Measurements from ENCODE around the gene TMEM30A.

The TMEM30A gene

DNA sequence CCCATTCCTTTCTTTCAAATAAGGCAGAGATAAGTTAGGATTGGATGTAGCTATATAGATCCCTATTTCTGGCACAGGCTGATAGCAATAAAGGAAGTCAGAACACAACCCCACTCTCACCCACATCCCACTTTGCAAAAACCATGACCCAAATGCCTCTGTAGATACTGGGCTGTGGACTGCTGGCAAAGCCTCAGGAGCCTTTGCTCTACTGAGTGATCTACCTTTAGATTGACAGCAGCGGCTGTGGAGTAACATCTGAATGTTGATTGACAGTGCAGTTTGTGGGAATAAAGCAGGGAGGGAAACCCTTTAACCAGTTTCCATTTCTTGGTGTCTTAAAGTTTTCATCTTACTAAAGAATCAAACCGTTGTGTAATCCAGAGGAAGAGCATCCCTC lies 6.7 kb upstream of the TMEM30A start:
- DNase-seq = no peak

DNA sequence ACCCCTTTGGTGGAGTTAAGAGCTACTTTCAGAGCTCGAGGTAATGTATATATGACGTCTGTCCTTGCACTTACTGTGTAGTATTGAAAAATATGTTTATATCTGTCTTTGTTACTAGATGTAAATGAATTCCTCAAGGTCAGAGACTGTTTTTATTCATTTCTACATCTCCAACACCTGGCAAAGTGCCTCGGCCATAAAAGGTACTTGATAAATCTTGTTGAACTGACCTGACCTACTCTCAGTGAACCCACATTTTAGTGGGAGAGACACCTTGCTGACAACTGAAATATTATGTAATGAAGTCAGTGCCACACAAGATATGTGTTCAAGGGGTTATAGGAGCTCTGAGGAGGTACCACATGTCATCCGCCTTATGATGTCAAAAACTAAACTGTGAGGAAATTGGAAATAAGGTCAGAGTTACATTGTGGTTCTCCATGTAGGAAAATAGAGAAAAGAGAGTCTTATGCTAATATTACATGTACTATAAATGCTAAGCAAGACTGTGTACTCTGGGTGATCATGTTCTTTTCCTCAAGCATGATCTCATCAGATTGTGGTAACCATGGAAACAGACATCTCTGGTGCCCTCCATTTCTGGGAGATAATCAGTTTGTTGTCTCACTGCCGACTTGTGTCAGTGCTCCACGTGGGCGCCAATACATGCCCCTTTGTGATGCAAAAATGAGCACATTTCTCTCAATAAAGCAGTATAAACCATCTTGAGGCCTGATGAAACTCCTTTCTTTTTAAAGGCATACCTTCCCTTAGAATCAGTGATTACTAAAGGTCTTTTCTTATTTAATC lies 5.7 kb upstream of the TMEM30A start:
- DNase-seq = no peak

DNA sequence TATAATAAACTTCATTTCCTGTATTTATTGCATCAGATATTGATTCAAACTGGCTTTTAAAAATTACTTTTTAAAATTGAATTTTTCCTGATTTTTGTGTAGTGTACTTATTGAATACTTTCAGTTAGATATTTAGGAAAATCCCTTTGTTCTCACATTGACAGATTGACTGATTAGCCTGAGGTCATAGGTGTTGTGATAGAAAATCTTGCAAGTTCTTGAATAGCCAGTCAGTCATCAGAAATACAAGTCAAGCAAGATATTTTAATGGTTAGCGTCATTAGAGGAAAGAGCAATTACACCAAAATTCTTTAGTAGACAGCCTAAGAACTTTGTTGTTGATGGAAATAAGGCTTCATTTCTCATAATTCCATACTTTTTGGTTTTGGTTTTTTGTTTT lies 3.4 kb upstream of the TMEM30A start:
- DNase-seq = no peak

DNA sequence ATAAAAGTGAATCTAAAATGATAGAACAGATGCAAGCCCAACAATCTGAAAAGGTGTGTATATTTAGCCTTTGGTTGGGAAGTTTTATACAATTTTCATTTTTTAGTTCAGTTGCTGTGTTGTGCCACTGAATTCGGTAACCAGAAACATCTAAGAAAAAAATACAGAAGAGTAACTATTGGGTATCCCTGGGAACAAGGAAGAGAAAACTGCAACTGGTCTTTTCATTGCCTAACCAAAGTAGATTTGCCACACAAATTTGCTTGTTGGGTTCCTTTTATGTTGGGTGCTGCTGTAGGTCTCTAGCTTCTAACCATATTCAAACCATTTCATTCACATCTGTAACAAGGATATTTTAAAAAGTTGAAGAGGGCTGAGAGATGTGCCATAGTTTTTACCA lies 2.8 kb upstream of the TMEM30A start:
- DNase-seq = no peak

DNA sequence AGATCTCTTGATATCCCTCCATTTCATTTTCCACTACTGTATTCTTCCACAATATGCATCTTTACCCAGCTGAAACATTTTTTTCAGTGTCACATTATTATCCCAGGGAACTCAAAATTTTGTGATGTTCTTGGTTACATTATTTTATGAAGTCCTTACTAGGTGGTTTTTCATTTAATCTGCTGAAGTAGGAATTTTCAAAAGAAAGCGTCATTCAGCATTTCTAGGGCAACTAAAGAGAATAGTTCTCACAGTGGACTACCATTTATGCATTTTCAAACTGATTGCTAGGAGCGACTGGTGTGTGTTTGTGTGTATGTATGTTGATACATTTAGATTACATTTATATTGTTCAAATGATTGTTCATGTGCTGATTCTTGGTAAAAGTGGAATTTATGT lies 2.4 kb upstream of the TMEM30A start:
- DNase-seq = no peak

DNA sequence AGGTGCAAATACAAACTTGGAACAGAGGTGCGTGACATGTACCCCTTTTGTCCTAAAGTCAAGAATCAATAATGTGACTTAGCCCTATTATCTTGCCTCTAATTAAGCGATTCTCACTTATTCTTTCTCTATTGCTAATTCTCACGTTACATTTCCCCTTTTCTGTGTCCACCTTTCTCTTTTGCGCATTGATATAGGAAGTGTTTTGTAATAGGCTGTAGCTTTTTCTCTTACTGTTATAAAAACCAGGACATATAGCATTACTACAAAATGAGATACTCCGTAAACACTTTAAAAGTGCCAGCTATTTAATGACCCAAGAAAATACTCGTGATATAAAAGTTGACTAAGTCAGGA lies 669 bp upstream of the TMEM30A start:
- peak; percentile 67 for DNase-seq

DNA sequence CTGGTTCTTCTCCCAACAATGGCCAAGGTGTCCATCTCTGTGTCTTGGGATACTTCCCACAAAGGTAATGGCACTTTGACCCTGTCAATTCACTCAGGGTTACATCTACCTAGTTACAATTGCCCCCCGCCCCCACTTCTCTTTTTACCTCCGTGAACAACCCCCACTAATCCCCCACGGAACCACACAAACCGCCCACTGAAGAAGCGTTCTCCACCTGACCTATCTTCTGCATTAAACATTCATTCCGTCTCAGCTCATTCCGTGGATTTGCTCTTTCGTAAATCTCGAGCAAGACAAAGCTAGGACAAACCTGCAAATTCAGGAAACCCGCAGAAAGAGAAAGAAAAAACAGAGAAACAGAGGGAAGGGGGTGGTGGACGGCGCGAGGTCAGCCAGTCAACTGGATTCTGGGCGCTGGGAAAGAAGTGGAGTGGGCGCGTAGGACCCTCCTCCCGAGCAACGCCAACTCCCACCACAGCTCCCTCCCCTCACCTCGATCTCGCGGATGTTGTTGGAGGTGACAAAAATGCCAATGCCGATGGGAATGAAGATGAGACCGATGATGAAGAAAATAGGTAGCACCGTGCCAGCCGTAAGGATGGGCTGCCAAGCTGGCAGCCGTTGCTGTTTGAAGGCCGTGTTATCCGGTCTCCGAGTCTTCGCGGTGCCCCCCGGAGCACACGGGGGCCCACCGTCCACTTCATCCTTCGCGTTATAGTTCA lies 523 bp downstream of the TMEM30A start:
- DNase-seq = peak; percentile 50

DNA sequence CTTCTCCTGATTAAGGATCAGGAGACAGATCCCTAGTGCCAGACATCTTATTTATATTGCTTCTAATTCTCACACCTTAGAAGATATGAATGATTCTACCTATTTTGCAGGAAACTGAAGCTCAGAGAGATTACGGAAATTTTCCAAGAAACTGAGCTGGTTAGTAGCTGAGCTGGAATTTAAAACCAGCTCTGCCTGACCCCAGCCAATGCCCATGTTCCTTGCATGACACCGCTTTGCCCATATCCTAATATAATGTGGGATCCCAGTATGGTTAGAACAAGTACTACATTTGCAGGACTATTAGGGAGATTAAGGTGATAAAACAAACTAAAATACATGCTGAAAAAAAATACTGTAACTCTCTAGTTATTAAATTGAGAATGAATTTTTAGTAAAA lies 1.9 kb downstream of the TMEM30A start:
- DNase-seq = no peak

DNA sequence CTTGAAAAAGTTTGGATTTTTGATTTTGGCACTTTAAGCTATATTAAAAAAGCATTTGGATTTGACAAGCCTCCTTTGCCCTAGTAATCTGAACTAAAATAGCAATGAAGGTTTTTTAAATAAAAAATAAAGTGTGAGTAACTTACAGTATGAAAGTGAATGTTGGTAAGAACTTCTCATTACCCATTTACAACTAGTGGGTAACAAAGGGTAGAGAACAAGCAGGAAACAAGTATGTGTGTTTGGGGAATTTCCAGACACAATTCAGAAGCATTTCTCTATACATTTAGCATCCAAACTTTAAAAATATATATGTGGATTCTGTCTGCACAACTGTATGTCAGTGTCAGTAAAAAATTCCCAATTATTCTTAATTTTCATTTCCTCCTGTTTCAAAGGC lies 2.9 kb downstream of the TMEM30A start:
- no peak for DNase-seq

DNA sequence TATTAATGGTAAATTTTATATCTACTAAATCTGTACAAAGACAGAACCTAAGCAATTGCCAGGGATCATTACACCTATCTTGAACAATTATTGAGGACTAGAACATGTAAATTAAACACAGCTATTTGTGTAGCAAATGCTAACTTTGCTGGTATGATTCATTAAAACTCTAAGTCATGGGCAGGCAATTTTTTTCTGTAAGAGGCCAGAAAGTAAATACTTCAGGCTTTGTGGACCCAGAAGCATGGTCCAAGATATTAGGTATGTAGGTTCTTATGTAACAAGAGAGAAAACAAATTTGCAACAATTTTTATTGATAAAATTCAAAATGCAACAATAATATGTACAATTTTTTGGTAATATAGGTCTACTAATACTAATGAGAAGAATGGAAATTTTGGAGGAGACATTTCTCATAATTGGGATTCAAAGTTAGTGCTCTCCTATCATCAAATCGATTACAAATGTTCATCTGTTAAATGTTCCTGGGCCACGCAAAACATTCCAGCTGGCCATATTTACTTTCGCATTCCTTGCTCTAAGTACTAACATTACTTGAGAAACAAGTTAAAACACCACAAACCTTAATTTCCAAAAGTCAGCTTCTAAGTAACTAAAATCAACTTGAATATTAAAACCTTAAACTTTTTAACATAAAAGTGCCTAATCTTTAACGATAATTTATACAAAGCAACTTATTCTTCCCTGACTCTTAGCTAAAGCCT lies 4.3 kb downstream of the TMEM30A start:
- no peak for DNase-seq

DNA sequence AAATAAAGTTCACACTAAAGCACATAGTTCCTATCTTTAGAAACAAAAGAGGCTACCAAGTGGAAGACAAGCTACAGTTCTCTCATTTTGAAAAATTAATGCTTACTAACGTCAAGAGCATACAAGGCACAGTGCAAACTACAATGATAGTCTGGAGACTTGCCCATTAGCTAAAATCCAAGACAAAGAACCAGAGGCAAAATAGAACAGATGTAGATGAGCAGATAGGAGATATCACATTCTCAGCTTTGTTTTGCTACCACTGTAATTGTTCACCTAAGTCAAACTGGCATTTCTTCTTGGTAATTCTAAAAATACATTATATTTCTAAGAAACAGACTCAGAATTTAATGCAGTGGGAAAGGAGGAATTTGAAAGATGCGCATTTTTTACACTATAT lies 5.2 kb downstream of the TMEM30A start:
- no peak for DNase-seq

DNA sequence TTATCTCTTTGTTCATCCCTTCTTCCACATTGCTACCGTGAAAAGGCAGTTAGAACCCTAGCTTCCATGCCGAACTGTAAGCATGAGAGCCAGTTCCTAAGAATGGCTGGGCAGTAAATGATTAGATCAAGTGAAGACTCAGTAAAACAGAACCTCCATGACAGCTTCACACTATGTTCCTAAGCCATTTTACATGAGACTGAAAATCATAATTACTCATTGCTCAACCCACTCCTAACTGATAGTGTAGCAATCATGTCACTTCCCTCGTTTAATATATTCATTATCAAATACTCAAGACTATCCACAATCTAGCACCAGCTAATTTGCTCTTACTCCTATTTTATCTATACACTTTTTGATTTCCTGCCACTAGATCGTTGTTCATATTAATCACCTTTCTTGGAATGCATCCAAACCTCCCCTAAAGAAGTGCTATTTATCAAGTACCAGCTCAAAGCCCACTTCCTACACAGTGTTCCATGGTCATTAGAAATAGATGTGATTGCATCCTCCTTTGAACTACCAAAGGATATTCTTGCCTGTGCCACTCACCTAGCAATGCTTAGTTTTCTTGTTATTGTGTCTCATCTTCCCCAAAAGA lies 6.0 kb downstream of the TMEM30A start:
- DNase-seq = no peak

DNA sequence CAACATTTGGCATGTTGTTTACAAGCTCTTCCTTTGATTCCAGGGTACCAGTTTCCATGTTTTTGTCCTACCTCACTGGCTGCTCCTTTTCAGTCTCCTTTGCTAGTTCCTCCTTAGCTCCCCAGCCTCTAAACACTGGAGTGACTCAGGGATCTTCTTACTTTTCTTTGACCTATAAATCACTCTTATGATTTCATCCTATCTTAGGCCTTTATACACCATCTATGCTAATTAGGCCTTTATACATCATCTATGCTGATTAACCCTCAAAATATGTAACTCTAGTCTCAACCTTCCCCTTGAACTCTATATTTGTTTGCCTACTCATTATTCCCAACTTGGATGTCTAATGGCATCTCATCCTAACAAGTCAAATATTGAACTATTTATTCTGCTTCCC lies 9.5 kb downstream of the TMEM30A start:
- DNase-seq = no peak

DNA sequence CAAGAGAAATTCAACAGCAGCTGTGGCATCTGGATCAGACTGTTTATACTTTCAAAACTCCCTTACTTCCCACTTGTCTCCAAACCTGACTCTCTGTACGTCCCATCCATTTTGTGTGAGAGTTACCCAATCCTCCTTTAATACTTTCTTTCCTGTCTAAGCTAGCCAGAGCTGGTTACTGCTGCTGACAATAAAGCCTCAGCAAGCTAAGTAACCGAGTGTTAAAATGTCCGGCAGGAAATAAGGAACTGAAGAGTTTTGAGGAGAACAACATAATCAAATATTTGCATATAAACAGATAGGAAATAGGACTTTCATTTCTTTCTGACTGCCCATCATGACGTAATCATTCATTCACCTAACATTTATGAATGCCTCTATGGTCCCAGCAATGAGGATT lies 11.6 kb downstream of the TMEM30A start:
- no peak for DNase-seq

DNA sequence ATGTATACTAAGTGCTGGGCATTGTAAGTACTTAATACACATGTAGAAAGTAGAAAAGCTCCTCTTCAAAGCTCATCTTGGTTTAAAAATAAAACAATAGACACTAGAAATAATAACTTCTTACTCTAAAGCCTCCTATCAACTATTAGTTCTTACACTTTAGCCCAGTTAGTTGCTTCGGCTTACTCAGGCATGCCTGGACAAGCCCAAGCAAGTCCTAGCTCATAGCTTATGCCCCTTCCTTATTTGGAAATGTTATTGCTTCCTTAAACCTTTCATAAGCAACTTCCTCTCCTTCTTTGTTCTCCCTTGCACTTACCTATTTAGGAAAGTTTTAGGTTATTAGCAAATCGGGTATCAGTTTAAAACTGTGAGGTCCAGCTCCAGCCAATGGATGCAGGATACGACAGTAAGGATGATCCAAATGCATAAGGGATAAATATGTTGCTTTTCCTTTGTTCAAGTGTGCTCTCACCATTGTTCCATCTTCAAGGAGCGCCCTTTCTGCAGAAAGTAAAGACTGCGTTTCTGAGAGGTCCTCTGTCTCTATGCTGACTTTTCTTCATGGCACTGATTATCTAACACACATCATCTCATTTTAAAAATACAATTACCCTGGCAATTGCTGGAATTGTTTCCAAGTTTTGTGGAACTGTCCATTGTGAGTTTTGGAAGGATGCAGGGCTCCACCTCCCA lies 12.3 kb downstream of the TMEM30A start:
- DNase-seq = no peak

DNA sequence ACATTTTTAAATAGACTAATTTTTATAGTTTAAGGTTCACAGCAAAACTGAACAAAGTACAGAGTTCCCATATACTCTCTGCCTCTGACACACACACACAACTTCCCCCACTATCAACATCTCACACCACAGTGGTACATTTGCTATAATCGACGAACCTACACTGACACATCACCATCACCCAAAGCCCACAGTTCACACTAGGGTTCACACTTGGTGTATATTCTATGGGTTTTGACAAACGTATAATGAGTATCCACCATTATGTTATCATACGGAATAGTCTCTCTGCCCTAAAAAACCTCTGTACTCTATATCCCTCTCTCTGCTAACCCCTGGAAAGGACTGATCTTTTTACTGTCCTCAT lies 15.6 kb downstream of the TMEM30A start:
- no peak for DNase-seq

DNA sequence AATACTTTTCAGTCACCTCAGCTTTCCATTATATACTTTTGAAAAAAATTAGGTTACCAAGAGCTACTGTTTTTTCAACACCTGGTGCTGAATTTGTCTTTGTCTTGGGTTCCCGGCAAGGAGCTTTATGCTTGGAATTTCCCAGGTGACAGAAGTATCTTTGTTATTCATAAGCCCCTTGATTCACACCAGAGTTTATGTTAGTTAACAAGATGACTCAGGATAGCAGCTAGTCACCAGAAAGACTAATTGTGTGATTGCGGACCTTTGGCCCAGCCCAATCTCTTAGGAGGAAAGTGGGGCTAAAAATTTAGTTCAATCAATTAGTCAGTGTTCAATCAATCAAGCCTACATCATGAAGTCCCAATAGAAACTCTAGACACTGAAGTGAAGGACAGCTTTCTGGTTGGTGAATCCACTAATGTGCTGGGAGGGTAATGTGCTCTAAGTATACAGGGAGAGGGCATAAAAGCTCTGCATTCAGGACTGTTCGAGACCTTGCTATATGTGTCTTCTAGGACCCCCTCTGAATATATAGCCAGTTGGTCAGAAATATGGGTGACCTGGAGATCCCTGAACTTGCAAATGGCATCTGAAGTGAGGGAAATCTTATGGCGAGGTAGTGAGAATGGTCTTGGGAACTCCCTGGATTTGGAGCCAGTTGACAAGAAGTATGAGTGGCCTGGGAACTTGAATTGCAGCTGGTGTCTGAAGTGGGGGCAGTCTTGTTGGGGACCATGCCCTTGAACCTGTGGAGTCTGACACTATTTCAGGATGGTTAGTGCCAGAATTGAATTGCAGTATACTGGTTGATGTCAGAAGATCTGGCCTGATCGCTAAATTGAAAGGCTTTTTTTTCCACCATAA lies 16.2 kb downstream of the TMEM30A start:
- DNase-seq = no peak

DNA sequence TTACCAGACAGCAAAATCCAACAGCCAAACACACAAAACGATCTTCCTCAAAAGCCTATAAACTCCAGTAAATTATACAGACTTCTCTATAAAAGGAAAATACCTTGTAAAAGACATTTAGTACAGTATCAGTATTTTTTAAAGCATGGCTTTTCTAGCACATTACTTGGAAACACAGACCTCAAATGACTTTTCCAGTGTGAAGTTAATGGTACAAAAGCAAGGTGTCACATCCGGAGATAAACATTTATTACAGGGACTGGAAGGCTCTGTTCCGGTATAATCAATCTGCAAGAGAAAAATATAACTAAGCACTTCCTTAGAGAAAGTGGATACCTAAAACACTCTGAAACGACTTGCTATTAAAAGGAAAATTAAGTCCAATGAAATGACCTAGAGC lies 17.1 kb downstream of the TMEM30A start:
- no peak for DNase-seq

DNA sequence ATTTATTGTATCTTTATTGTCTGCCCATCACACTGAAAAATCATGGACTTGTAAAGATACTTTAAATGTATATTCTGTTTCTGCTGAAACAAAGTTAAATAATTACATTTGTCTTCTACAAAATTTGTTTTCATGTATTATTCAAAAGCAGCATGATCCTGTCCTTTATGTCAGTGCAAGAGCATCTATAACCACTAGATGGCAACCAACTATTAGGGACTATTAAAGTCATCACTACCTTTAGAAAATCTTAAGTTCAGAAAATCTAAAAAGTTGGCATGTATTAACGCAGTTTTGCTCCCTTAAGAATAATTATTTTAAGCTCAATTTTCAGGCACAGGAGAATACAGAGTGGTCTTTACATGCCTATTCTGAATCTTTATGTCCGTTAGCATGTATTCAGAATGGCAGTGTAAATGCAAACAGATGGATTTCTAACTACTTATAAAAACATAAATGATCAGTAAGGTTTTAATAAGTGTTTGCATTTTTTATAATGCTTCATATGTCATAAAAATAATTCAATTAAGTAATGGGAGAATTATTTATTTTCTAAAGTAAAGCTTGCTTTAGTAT lies 17.8 kb downstream of the TMEM30A start:
- DNase-seq = peak; percentile 35

DNA sequence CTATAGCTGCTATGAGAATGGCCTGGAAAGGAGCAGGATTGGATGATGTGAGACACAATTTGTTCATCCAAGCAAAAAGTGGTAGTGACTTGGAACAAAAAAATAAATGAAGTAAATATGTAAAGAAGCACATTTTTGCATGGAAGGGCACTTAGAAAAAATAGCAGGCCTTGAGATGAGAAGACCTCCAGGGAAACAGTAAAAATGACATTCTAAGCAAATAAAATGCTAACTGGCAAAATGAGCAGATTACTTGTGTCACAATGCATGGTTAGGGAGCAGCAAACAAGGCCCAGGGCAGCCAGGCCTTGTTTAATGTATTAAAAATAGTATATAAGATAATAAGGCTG lies 21.2 kb downstream of the TMEM30A start:
- no peak for DNase-seq

DNA sequence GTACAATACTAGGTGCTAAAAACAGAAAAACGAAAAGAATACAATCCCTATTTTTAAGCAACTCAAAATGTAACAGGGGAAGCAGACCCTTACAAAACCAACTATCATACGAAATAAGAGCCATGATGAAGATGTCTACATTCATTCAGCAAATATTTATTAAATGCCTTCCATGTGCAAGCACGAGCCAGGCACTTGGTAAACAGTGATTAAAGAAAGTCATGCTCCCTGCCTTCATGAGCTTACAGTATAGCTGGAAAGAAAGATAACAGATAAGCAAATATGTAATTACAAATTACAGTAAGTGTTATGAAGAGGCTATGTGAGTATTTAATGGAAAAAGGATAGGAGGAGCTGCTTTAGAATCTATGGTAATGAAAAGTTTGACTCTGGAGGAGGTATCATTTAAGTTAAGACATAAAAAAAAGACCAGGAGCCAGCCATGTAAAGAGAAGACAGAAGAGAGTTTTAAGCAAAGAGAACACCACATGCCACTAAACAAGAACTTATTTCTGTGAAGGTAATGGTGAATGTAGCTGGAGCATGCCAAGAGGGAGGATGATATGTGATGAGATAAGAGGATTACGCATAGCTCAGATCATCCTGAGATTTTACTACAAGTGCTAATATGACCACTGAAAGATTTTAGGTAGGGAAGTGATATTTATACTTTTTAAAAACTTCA lies 21.7 kb downstream of the TMEM30A start:
- DNase-seq = no peak
